Activated effector memory CD4-positive, alpha-beta T cell treated with anti-CD3 and anti-CD28 coated beads, Interleukin-2, amount 50 U/mL, for 16 hours (primary cell): ENCODE results near the gene PRR29.
"Not testable (repeated sequence)": the region's sequence is repeated elsewhere in the genome, so short reads cannot be mapped to it uniquely, and the experiment has no call there.

Experiments
- DNase-seq: peaks from one replicate; pipeline ENCODE4 v3.0.0-alpha.2; 2020

PRR29 gene

DNA sequence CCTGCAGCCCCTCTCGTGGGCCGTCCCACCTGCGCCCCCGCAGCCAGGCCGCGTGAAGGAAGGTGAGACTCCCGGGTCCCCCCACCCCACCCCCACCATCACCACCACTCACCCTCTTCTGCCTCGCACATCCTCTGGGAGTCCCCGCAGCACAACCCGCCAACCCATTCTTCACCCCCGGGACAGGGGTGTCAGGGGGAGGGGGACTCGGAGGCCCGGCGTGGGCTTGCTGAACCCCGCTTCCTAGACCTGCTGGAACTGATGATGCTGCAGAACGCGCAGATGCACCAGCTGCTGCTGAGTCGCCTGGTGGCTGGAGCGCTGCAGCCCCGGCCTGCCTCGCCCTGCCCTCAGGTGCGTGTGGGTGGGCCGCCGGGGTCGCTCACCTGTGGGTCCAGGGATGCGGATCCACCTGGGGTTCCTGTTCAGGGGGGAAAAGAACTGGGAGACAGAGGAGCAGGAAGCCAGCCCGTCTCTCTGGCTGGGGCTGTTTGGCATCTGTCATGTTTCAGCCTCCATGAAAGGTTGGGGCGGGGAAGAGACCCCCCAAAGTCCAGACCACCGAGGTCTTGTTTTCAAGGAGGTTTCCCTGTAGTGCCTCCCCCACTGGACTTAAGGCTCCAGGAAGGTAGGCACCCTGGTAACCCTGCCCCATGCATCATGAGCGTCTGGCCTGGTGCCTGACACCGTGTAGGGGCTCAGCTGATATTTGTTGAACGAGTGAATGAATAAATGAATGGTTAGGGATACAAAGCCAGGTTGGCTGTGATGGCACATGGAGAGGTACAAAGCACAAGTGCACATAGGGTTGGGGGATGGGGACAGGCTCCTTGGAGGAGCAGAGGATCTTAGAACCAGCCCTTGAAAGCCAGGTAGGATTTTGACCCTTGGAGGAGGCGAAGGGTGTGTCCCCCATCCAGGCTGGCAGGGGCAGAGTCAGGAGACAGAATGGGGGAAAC, 849 bp downstream of the PRR29 start:
- DNase-seq = peak; percentile 69

- DNase-seq = peak; percentile 61
Observed at GRCh38 chr17:63999680-64000531, 1.8 kb downstream of the PRR29 start.

- DNase-seq = peak; percentile 47
Observed at GRCh38 chr17:64001091-64001579, 3.0 kb downstream of the PRR29 start.

GRCh38 chr17:64001763-64002529, 3.8 kb downstream of the PRR29 start:
- DNase-seq = peak; percentile 58

DNA sequence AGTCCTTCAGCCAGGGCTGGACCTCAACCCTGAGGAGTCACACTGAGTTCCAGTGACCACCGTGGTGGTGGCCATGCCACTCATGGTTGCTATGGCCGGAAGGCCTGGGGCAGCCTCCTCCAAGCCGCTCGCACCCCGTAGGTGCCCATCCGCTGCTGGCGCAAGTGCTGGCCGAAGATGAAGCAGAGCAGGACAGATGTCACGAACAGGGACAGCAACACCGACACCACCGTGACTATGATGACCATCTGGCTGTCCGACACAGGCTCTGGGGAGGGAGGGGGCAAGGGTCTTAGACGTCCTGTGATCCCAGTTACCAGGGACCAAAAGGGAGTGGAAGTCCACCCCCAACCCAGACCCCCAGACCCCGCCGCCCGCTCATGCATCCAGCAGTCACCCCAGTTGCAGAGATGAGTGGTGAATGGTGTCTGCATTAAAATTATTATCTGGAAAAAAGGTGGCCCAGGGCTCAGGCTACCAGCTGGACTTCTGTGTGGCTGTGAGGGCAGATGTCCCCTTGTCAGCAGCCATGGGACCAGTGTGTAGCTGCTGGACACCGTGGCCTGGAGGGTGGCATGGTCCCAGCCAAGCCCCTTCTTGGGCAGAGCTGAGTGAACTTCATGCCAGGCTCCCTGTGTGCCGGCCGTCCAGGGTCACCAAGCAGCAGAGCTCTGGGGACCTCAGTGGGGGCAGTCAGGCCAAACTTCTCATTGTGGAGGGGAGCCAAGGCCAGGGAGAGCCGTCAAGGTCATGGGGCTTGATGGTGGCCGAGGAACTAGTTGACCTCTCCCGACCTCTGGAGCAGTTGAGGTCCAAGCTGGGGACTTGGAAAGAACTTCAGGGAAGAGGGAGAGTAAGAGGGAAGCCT, 4.7 kb downstream of the PRR29 start:
- peak; percentile 59 for DNase-seq

GRCh38 chr17:64003526-64004121, 5.5 kb downstream of the PRR29 start:
- peak; percentile 59 for DNase-seq

DNA sequence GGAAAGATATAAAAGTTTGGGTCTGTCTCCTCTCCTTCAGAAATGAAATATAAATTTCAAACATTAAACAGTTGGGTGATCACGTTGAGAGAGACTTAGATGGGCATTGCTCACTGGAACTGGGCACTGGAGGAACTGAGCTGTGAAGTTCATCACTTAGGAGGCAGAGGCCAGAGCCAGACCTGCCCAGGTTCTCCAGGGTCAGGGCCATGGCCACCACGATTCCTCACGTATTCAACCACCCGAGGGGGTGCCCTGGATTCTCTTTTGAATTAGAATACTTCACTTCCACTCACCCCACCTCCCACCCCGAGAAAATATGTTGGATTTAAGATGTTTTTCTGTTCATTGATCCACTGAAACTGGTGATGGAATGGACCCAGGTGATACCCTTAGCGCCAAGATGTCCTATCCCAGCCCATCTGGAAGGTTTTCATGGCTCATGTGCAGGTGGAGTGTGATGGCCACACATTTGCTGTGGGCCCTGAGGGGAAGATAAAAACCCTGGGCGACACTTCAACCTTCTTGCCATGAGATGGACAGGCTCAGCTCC, 6.1 kb downstream of the PRR29 start:
- DNase-seq = peak; percentile 54

DNA sequence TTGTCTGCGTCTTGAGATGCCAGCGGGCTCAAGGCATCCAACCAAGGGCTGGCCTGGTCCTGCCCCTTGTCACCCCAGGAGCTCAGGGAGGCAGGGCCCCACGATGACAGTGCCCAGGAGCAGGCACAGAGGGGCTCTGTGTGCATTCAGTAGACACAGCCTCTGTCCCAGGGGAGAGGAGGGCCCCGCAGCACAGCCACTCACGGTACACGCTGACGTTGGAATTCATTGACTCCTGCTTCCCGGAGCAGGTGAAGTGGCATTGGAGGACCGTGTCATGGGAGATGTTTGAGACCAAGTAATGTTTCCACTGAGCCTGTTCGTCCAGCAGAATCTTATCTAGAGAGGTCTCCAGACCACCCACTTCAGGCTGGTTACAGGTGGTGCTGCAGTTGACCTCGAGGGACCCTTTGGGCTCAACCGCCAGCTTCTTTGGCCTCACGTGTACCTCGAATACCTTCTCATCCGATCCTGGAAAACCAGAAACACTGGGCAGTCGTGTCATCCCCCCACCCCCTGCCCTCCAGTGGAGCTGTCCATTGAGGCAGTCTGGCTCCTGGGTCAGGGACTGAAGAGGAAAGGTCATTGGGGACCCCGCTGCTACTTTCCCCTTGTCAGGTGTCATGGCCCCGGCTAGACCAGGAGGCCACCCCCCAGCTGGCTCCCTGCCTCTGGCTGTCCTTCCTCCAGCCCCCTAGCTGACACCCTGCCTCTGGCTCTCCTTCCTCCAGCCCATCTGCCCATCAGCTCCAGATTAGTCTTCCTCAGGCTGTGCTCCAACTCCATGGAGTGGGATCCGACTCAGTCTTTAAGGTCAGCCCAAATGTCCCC, 7.0 kb downstream of the PRR29 start:
- peak; percentile 57 for DNase-seq

DNA sequence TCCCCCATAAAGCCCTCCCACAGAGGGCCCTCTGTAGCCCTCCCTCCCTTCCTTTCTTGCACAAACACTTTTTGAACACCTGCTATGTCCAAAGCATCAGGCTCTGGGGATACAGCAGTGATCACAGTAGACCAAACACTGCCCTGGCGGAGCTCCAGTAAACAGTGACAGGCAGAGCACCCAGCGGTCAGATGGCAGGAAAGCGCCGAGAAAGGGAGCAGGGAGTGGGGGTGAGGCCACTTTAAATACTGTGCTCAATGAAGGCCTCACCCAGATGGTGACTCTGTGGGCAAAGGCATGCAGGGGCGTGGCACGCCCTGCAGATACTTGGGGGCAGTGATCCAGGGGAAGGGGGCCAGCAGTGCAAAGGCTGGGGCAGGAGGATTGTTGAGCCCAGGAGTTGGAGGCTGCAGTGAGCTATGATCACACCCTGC, 7.6 kb downstream of the PRR29 start:
- DNase-seq = peak; percentile 28

- peak; percentile 60 for DNase-seq
Observed at GRCh38 chr17:64006361-64007088, 8.4 kb downstream of the PRR29 start.

- DNase-seq = not testable (repeated sequence)
Observed at GRCh38 chr17:64007089-64007837, 9.1 kb downstream of the PRR29 start.

DNA sequence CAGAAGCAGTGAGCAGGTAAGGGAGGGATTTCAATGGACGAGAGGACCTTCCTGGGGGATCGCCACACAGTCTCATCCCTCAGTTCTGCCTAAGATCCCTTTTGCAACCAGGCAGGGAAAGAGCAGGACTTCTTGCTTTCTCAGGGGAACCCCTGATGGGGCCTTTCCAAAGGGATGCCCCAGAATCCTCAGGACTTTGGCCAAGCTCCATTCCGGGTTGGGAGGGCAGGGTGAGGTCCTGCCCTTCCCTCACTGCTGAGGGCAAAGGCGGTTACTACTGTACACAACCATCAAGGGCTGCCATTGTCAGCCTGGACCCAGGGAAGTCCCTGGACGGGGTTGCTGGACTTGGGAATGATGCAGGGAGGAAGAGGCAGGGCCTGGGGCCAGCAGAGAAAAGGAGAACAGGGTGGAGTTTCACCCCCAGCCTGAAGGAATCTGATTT, 9.7 kb downstream of the PRR29 start:
- DNase-seq = no peak

DNA sequence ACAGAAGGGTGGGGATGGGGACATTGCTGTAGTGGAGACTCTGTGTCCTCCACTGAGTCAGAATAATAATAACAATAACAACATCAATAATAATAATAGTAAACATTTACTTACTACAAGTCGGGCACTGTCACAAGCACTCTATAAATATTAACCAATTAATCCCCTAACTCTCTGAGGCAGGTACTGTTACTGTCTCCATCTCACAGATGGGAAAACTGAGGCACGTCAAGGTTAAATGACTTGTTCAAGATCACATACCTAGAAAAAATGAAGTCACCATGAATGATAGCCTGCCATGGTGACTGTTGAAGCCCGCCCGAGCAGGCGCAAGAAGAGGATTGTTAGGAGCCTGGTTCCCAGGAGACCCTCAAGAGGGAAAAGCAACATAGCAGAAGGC, 10.2 kb downstream of the PRR29 start:
- DNase-seq = no peak

DNA sequence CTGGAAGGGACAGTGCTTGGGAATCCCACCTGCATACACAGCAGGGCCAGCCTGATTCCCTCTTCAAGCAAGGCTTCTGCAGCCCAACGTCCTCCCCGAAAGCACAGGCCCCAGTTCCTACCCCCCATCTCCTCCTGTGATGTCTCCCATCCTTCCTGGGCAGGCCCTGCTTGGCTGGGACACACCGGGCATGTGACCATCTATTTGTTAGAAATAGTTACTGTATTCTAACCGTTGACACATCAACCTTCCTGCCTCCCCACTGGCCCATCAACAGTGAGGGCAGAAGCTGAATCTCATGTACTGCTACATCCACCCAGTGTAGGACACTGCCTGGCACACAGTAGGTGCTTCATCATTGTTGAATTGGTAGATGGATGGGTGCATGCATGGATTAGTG, 10.7 kb downstream of the PRR29 start:
- DNase-seq = peak; percentile 47

- no peak for DNase-seq
Observed at GRCh38 chr17:64009571-64010402, 11.6 kb downstream of the PRR29 start.

- DNase-seq = no peak
Observed at GRCh38 chr17:64015447-64015846, 17.3 kb downstream of the PRR29 start.

DNA sequence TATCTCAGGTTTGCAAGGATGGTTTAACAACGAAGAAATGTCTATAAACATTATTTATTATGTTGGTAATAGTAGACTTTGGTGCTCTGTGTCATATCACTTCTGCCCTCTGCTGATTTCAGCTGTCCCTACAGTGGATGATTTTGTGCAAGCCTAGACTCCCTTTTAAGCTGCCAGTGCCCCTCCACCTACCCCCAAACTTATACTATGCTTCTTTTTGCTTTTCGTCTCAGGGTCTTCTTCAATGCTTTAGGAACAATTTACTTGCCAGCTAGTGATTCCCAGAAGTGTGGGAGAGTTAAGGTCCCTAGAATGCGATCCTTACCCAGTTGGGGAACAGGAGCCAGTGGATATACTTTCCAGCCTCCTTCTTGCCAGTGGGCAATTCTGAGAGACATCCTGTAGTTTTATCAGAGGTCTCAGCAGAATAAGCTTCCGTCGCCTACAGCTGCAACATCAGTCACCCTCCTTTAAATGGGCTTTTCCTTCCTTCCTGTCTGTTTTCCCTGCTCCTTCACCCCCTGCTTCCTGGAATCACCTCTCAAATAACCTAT, 18.2 kb downstream of the PRR29 start:
- DNase-seq = no peak
